IMR-90 (cell line): ENCODE results near the gene NDUFA9. TPM values are rescaled to one million over a fixed set of nuclear protein-coding genes. Genes with fewer than 3 reads are reported as not detected.

Experiments used
- ATAC-seq: fragments of 200-7000 bp; cut with Tn5 transposase; 2 replicates; pipeline ENCODE4 v1.9.1; 2020; ENCODE audit warnings: low read depth, mild to moderate bottlenecking, moderate library complexity
- BruUV-seq: library from RNA; stranded (reverse); fragments of 400-500 nt; replicated peaks from 2 replicates; lab custom pipeline; 2021; lab: Mats Ljungman, UMichigan
- CTCF ChIA-PET: fragments of 300-600 bp; formaldehyde crosslinking; extraction: SDS; loops from one replicate; lab custom pipeline; 2021; ENCODE audit warnings: antibody characterized with exemption; lab: Yijun Ruan, JAX
- POLR2A ChIA-PET: fragments of 300-600 bp; sonication (Branson Sonifier 250); formaldehyde crosslinking; loops from one replicate; lab custom pipeline; 2022; ENCODE audit warnings: antibody characterized with exemption; ENCODE audit not compliant: unreplicated experiment; lab: Charles Lee
- DNase-seq: peaks from one replicate; pipeline ENCODE4 v3.0.0; 2013
- H2AFZ ChIP-seq: replicated peaks from 2 replicates; pipeline ENCODE3; 2013; ENCODE audit warnings: low read length, mild to moderate bottlenecking; ENCODE audit not compliant: poor library complexity
- H2AK5ac ChIP-seq: 2 replicates; pipeline ENCODE4 v1.6.1; 2013; ENCODE audit warnings: low read depth, low read length, inconsistent platforms
- H2AK9ac ChIP-seq: replicated peaks from 2 replicates; pipeline ENCODE3; 2013; ENCODE audit warnings: mild to moderate bottlenecking, low read depth, low read length, moderate library complexity; ENCODE audit not compliant: poor library complexity
- H2BK120ac ChIP-seq: 2 replicates; pipeline ENCODE4 v1.6.1; 2013; ENCODE audit warnings: low read depth, low read length, inconsistent platforms
- H2BK15ac ChIP-seq: 3 replicates; pipeline ENCODE4 v1.6.1; 2013; ENCODE audit warnings: low read depth, low read length, inconsistent platforms
- H2BK20ac ChIP-seq: 2 replicates; pipeline ENCODE4 v1.6.1; 2013; ENCODE audit warnings: low read depth, mild to moderate bottlenecking, inconsistent platforms, low read length, moderate library complexity
- H2BK5ac ChIP-seq: 2 replicates; pipeline ENCODE4 v1.6.1; 2013; ENCODE audit warnings: mild to moderate bottlenecking, low read depth, low read length, inconsistent platforms; ENCODE audit not compliant: poor library complexity, severe bottlenecking
- H3K14ac ChIP-seq: replicated peaks from 2 replicates; pipeline ENCODE4 v1.6.1; 2013; ENCODE audit warnings: low read depth, low read length, inconsistent platforms
- H3K18ac ChIP-seq: 2 replicates; pipeline ENCODE4 v1.6.1; 2013; ENCODE audit warnings: low read depth, low read length, control low read depth
- H3K23ac ChIP-seq: 2 replicates; pipeline ENCODE4 v1.6.1; 2013; ENCODE audit warnings: low read depth, low read length, inconsistent platforms
- H3K27ac ChIP-seq: 2 replicates; pipeline ENCODE4 v1.5.1; 2013; ENCODE audit warnings: mild to moderate bottlenecking, control low read depth, low read length; ENCODE audit not compliant: insufficient read depth
- H3K27me3 ChIP-seq: 2 replicates; pipeline ENCODE4 v1.6.1; 2013; ENCODE audit warnings: low read length; ENCODE audit not compliant: control insufficient read depth, insufficient read depth
- H3K36me3 ChIP-seq: 2 replicates; pipeline ENCODE4 v1.6.1; 2013; ENCODE audit warnings: low read length, mixed read lengths; ENCODE audit not compliant: control insufficient read depth, insufficient read depth
- H3K4ac ChIP-seq: 2 replicates; pipeline ENCODE4 v1.6.1; 2013; ENCODE audit warnings: low read depth, low read length, inconsistent platforms
- H3K4me1 ChIP-seq: 2 replicates; pipeline ENCODE4 v1.6.1; 2013; ENCODE audit warnings: low read length, mixed read lengths; ENCODE audit not compliant: control insufficient read depth, insufficient read depth
- H3K4me2 ChIP-seq: 2 replicates; pipeline ENCODE4 v1.6.1; 2013; ENCODE audit warnings: low read depth, mild to moderate bottlenecking, control low read depth, low read length, moderate library complexity
- H3K4me3 ChIP-seq: 2 replicates; pipeline ENCODE4 v1.5.1; 2013; ENCODE audit warnings: low read depth, mild to moderate bottlenecking, control low read depth, low read length, moderate library complexity; ENCODE audit not compliant: insufficient read depth
- H3K56ac ChIP-seq: 2 replicates; pipeline ENCODE4 v1.6.1; 2013; ENCODE audit warnings: low read length, inconsistent platforms; ENCODE audit not compliant: insufficient read depth; ENCODE audit errors: extremely low read depth
- H3K79me1 ChIP-seq, 2 experiments: 2 replicates each; pipeline ENCODE4 v1.6.1; 2013; ENCODE audit warnings: low read length in 2 of 2, inconsistent platforms in 1 of 2, low read depth in 1 of 2
- H3K9ac ChIP-seq: 2 replicates; pipeline ENCODE4 v1.6.1; 2013; ENCODE audit warnings: low read depth, low read length, control low read depth
- H3K9me1 ChIP-seq: 2 replicates; pipeline ENCODE4 v1.6.1; 2013; ENCODE audit warnings: low read length, inconsistent platforms; ENCODE audit not compliant: insufficient read depth
- H3K9me3 ChIP-seq: 2 replicates; pipeline ENCODE4 v1.6.1; 2013; ENCODE audit warnings: low read length; ENCODE audit not compliant: control insufficient read depth, insufficient read depth
- H4K20me1 ChIP-seq: 2 replicates; pipeline ENCODE4 v1.6.1; 2013; ENCODE audit warnings: low read length, inconsistent platforms; ENCODE audit not compliant: insufficient read depth
- H4K5ac ChIP-seq: 2 replicates; pipeline ENCODE4 v1.6.1; 2013; ENCODE audit warnings: mild to moderate bottlenecking, low read depth, low read length, control low read depth
- H4K8ac ChIP-seq, 2 experiments: 2 replicates each; pipeline ENCODE4 v1.6.1; 2013; ENCODE audit warnings: low read depth in 2 of 2, low read length in 2 of 2, control low read depth in 1 of 2, inconsistent platforms in 1 of 2
- H4K91ac ChIP-seq: 2 replicates; pipeline ENCODE4 v1.6.1; 2013; ENCODE audit warnings: low read depth, low read length, inconsistent platforms; ENCODE audit not compliant: insufficient read depth
- BHLHE40 ChIP-seq: fragments of 150-350 bp; IDR thresholded peaks from 2 replicates; pipeline ENCODE4 v1.6.1; 2016; ENCODE audit warnings: mild to moderate bottlenecking, low read depth, low read length
- CHD1 ChIP-seq: IDR thresholded peaks from 2 replicates; pipeline ENCODE4 v1.6.1; 2012; ENCODE audit warnings: low read depth, low read length, improper control_type of control experiment
- FOS ChIP-seq: fragments of 150-350 bp; IDR thresholded peaks from 2 replicates; pipeline ENCODE4 v1.6.1; 2016; ENCODE audit warnings: low read depth, low read length
- MAFK ChIP-seq: IDR thresholded peaks from 2 replicates; pipeline ENCODE4 v1.6.1; 2012; ENCODE audit warnings: low read depth, low read length, improper control_type of control experiment
- MAZ ChIP-seq: IDR thresholded peaks from 2 replicates; pipeline ENCODE4 v1.6.1; 2012; ENCODE audit warnings: low read depth, mild to moderate bottlenecking, low read length, improper control_type of control experiment, moderate library complexity, borderline replicate concordance
- MXI1 ChIP-seq: IDR thresholded peaks from 2 replicates; pipeline ENCODE4 v1.6.1; 2012; ENCODE audit warnings: low read depth, mild to moderate bottlenecking, low read length, moderate library complexity, borderline replicate concordance
- RAD21 ChIP-seq: IDR thresholded peaks from 2 replicates; pipeline ENCODE4 v1.6.1; 2012; ENCODE audit warnings: low read length, improper control_type of control experiment
- RCOR1 ChIP-seq: IDR thresholded peaks from 2 replicates; pipeline ENCODE4 v1.6.1; 2012; ENCODE audit warnings: mild to moderate bottlenecking, low read length, improper control_type of control experiment; ENCODE audit not compliant: insufficient replicate concordance
- RFX5 ChIP-seq: IDR thresholded peaks from 2 replicates; pipeline ENCODE4 v1.8.0; 2012; ENCODE audit warnings: low read depth, mild to moderate bottlenecking, low read length, moderate library complexity
- WGBS, 2 experiments: methylation state at CpG; one replicate each; pipeline versions ENCODE4 v1.1.5 to v1.1.7; 2013; ENCODE audit warnings: missing lambda C conversion rate in 2 of 2; ENCODE audit not compliant: insufficient read length in 1 of 2; ENCODE audit errors: extremely low coverage in 2 of 2; 5-methylcytosine and 5-hydroxymethylcytosine counted together
- dilution Hi-C: fragments of 300-500 bp; cut with HindIII; formaldehyde crosslinking; loops from one replicate; pipeline ENCODE4 v1.14.3; 2018; ENCODE audit warnings: low sequenced_read_pairs; ENCODE audit not compliant: unreplicated experiment
- in situ Hi-C: fragments of 300-500 bp; cut with MboI; formaldehyde crosslinking; loops from 3 replicates; pipeline ENCODE4 v1.14.3; 2019; ENCODE audit warnings: low sequenced_read_pairs, inconsistent platforms, mixed read lengths
- intact Hi-C: fragments of 100-400 bp; cut with micrococcal nuclease; formaldehyde crosslinking; loops from 2 replicates; pipeline ENCODE4 v1.10.0; 2022
- polyA plus RNA-seq, 3 experiments: library from polyadenylated mRNA; depleted of rRNA; stranded (reverse); fragments of >200 nt; gene quantifications; 2 replicates each; pipeline ENCODE4 v1.2.3, GENCODE V29; 2012; ENCODE audit warnings: low replicate concordance in 1 of 3
- total RNA-seq: library from RNA; depleted of rRNA; stranded (reverse); fragments of >200 nt; gene quantifications from 2 replicates; pipeline ENCODE4 v1.2.3, GENCODE V29; 2012
- TF ChIP-seq, protein P1 (sequence below): conservative IDR thresholded peaks from 2 replicates; pipeline ENCODE4 v1.5.1; 2012; ENCODE audit warnings: mild to moderate bottlenecking, low read depth, low read length, improper control_type of control experiment

Gene NDUFA9
- total and polyA plus RNA-seq, 2 of the 4 experiments (the other 2 are of a cell fraction): 71.0 to 124 TPM

DNA sequence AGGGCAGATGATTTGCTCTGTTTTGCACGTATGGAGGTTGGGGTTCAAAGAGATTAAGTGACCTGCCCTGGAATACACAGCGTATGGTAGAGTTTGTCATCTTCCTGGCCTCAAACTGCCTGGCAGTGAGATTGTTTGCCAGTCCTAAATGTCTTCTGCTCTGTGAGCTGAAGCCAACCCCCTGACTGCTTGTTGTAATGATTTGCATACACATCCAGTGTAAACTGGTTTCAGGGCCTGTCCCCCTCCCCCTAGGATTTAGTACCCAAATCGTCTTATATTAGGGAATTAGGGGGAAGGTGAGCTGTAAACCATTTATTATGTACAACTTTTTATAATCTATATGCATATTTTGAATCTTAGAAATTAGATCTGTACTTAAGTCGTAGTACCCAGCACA is 38.4 kb upstream of the NDUFA9 start:
- no peak for DNase-seq
- no peak for ATAC-seq
- Histone ChIP-seq H3K27ac (no peak overlapping the region), H2AK9ac (no peak overlapping the region), H2AK5ac (no peak overlapping the region), H3K18ac (no peak overlapping the region), H3K23ac (no peak overlapping the region), H2BK20ac (no peak overlapping the region), H3K56ac (no peak overlapping the region), H2BK5ac (no peak overlapping the region), H4K91ac (no peak overlapping the region), H3K4me1 (peaks cover 3% of the 10 kb centered on the region), H3K14ac (no peak overlapping the region), H2AFZ (no peak overlapping the region), H4K8ac (no peak overlapping the region), H3K4ac (no peak overlapping the region), H3K9ac (no peak overlapping the region), H3K9me3 (no peaks in the 10 kb centered on the region), H4K20me1 (no peaks in the 10 kb centered on the region), H3K27me3 (no peaks in the 10 kb centered on the region), H3K9me1 (no peaks in the 10 kb centered on the region), H3K4me3 (no peak overlapping the region), H3K36me3 (peaks cover 15% of the 10 kb centered on the region), H3K79me1 (peaks cover 15 to 26% of the 10 kb centered on the region in 2 experiments), H4K5ac (no peak overlapping the region), H3K4me2 (no peak overlapping the region), H2BK15ac (no peak overlapping the region), H2BK120ac (no peak overlapping the region)
- CTCF ChIA-PET: no interaction called here
- no CpG with 5 or more reads among the region's 4 CpGs for WGBS, 2 experiments
- TF ChIP-seq RCOR1 (no peak), CHD1 (no peak), MAFK (no peak), MXI1 (no peak), FOS (no peak), RFX5 (no peak), BHLHE40 (no peak), RAD21 (no peak), MAZ (no peak)
- TF ChIP-seq, protein P1, sequence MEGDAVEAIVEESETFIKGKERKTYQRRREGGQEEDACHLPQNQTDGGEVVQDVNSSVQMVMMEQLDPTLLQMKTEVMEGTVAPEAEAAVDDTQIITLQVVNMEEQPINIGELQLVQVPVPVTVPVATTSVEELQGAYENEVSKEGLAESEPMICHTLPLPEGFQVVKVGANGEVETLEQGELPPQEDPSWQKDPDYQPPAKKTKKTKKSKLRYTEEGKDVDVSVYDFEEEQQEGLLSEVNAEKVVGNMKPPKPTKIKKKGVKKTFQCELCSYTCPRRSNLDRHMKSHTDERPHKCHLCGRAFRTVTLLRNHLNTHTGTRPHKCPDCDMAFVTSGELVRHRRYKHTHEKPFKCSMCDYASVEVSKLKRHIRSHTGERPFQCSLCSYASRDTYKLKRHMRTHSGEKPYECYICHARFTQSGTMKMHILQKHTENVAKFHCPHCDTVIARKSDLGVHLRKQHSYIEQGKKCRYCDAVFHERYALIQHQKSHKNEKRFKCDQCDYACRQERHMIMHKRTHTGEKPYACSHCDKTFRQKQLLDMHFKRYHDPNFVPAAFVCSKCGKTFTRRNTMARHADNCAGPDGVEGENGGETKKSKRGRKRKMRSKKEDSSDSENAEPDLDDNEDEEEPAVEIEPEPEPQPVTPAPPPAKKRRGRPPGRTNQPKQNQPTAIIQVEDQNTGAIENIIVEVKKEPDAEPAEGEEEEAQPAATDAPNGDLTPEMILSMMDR: no peak
- in situ Hi-C loops: no loop called here
- dilution Hi-C loops: no loop called here
- intact Hi-C loops: no loop called here
- BruUV-seq: no TSS peak
- POLR2A ChIA-PET: no interaction called here
